Stimulated activated CD4-positive, alpha-beta T cell treated with anti-CD3 and anti-CD28 coated beads, TNF-alpha, amount 100 ng/mL, for 48 hours (primary cell): ENCODE data around the gene SPRN.
"Not testable (repeated sequence)": the region's sequence is repeated elsewhere in the genome, so short reads cannot be mapped to it uniquely, and the experiment has no call there.

Experiments used
- DNase-seq, 3 donors: peaks; one replicate each; pipeline ENCODE4 v3.0.0-alpha.2; 2020; ENCODE audit warnings: low read depth in 3 of 3

SPRN gene

GRCh38 chr10:133456041-133456951 is 31.9 kb upstream of the SPRN start:
- DNase-seq, result no peak

- DNase-seq, result no peak
Measured at GRCh38 chr10:133455611-133456031, 31.2 kb upstream of the SPRN start.

- no peak for DNase-seq
Measured at GRCh38 chr10:133455196-133455595, 30.8 kb upstream of the SPRN start.

- no peak for DNase-seq
Measured at GRCh38 chr10:133454204-133454893, 29.9 kb upstream of the SPRN start.

GRCh38 chr10:133453516-133454203 is 29.2 kb upstream of the SPRN start, which contains the start of gene SCART1:
TSS of gene SCART1 (plus strand) at chr10:133453945. CDS start at chr10:133453998, 53 bp downstream.
- no peak for DNase-seq

GRCh38 chr10:133452453-133452852 is 28.0 kb upstream of the SPRN start:
- DNase-seq, result no peak

- no peak for DNase-seq
Measured at GRCh38 chr10:133451346-133451745, 26.9 kb upstream of the SPRN start.

GRCh38 chr10:133448120-133448519 is 23.7 kb upstream of the SPRN start:
- no peak for DNase-seq

GRCh38 chr10:133446979-133447378 is 22.6 kb upstream of the SPRN start:
- no peak for DNase-seq

- DNase-seq, result no peak
Measured at GRCh38 chr10:133445751-133446708, 21.6 kb upstream of the SPRN start.

GRCh38 chr10:133445268-133445732 is 20.9 kb upstream of the SPRN start:
- no peak for DNase-seq

- DNase-seq, result no peak
Measured at GRCh38 chr10:133444342-133445267, 20.2 kb upstream of the SPRN start.

- DNase-seq, result no peak
Measured at GRCh38 chr10:133442967-133443924, 18.8 kb upstream of the SPRN start.

- no peak for DNase-seq
Measured at GRCh38 chr10:133442191-133442966, 18.0 kb upstream of the SPRN start.

- no peak for DNase-seq
Measured at GRCh38 chr10:133441780-133442179, 17.4 kb upstream of the SPRN start.

- not testable (repeated sequence) for DNase-seq
Measured at GRCh38 chr10:133441356-133441755, 16.9 kb upstream of the SPRN start.

- DNase-seq, result no peak
Measured at GRCh38 chr10:133440633-133441285, 16.3 kb upstream of the SPRN start.
